Neural cell (in vitro differentiated cells): Measurements from ENCODE around the gene GPT2. TPM values are rescaled to one million over a fixed set of nuclear protein-coding genes. Genes with fewer than 3 reads are reported as not detected.

Experiments used
- H2AFZ ChIP-seq: fragments of 200-600, 300-800 bp; sonication (generic), shearing (Covaris generic); 2 replicates; pipeline ENCODE4 v1.6.0; 2014; ENCODE audit warnings: low read depth, mild to moderate bottlenecking, antibody characterized with exemption, low read length, moderate library complexity
- H3F3A ChIP-seq: fragments of 200-600 bp; shearing (Covaris generic); 2 replicates; pipeline ENCODE4 v1.6.1; 2016; ENCODE audit warnings: mild to moderate bottlenecking, moderate library complexity, mixed read lengths, antibody characterized with exemption, low read length; ENCODE audit not compliant: insufficient read depth, poor library complexity, severe bottlenecking
- H3K27ac ChIP-seq: fragments of 200-600, 300-800 bp; sonication (generic), shearing (Covaris generic); 2 replicates; pipeline ENCODE4 v1.5.1; 2014; ENCODE audit warnings: mild to moderate bottlenecking, low read length, moderate library complexity
- H3K27me3 ChIP-seq: fragments of 300-800, 200-600 bp; sonication (generic), shearing (Covaris generic); 2 replicates; pipeline ENCODE4 v1.6.0; 2014; ENCODE audit warnings: mild to moderate bottlenecking, low read depth, low read length, moderate library complexity; ENCODE audit not compliant: insufficient read depth
- H3K36me3 ChIP-seq: fragments of 300-800, 200-600 bp; sonication (generic), shearing (Covaris generic); 2 replicates; pipeline ENCODE4 v1.5.1; 2014; ENCODE audit warnings: mild to moderate bottlenecking, antibody characterized with exemption, low read length, moderate library complexity; ENCODE audit not compliant: insufficient read depth
- H3K4me2 ChIP-seq: fragments of 300-800, 200-600 bp; sonication (generic), shearing (Covaris generic); 2 replicates; pipeline ENCODE4 v1.6.0; 2014; ENCODE audit warnings: mild to moderate bottlenecking, low read length
- H3K4me3 ChIP-seq: fragments of 300-800, 200-600 bp; sonication (generic), shearing (Covaris generic); 2 replicates; pipeline ENCODE4 v1.5.1; 2014; ENCODE audit warnings: mild to moderate bottlenecking, low read length, moderate library complexity
- H3K79me2 ChIP-seq: fragments of 200-600 bp; shearing (Covaris generic); replicated peaks from 2 replicates; pipeline ENCODE4 v1.6.0; 2014; ENCODE audit warnings: mild to moderate bottlenecking, low read length, moderate library complexity; ENCODE audit not compliant: insufficient read depth
- H3K9ac ChIP-seq: fragments of 300-800, 200-600 bp; sonication (generic), shearing (Covaris generic); 2 replicates; pipeline ENCODE4 v1.6.1; 2016; ENCODE audit warnings: mild to moderate bottlenecking, low read length, mixed read lengths
- H3K9me2 ChIP-seq: fragments of 200-600 bp; shearing (Covaris generic); 2 replicates; pipeline ENCODE4 v1.6.1; 2016; ENCODE audit warnings: mild to moderate bottlenecking, low read length, mixed read lengths; ENCODE audit not compliant: insufficient read depth
- H3K9me3 ChIP-seq: fragments of 200-600, 300-800 bp; sonication (generic), shearing (Covaris generic); 2 replicates; pipeline ENCODE4 v1.6.1; 2016; ENCODE audit warnings: mild to moderate bottlenecking, mixed run types, low read length, moderate library complexity, mixed read lengths
- H4K20me1 ChIP-seq: fragments of 200-600 bp; shearing (Covaris generic); 2 replicates; pipeline ENCODE4 v1.6.1; 2016; ENCODE audit warnings: mild to moderate bottlenecking, mixed run types; ENCODE audit not compliant: insufficient read depth
- EP300 ChIP-seq: fragments of 450-650 bp; conservative IDR thresholded peaks from 2 replicates; pipeline ENCODE4 v1.6.1; 2014; ENCODE audit warnings: antibody characterized with exemption, mild to moderate bottlenecking, moderate library complexity; ENCODE audit not compliant: poor library complexity, severe bottlenecking
- EZH2 ChIP-seq: fragments of 200-600, 300-800 bp; shearing (Covaris generic), sonication (generic); IDR thresholded peaks from 2 replicates; pipeline ENCODE4 v1.6.1; 2014; ENCODE audit warnings: antibody characterized with exemption, low read length, borderline replicate concordance, mild to moderate bottlenecking; ENCODE audit not compliant: insufficient read depth, poor library complexity, severe bottlenecking
- MXI1 ChIP-seq: fragments of 450-650 bp; conservative IDR thresholded peaks from 2 replicates; pipeline ENCODE4 v1.6.1; 2014; ENCODE audit warnings: antibody characterized with exemption, mild to moderate bottlenecking; ENCODE audit not compliant: poor library complexity, severe bottlenecking
- POLR2AphosphoS5 ChIP-seq: IDR thresholded peaks from 2 replicates; pipeline ENCODE4 v1.6.1; 2012
- RAD21 ChIP-seq: fragments of 450-650 bp; conservative IDR thresholded peaks from 2 replicates; pipeline ENCODE4 v1.6.1; 2014; ENCODE audit warnings: antibody characterized with exemption, mild to moderate bottlenecking, moderate library complexity
- REST ChIP-seq: IDR thresholded peaks from 2 replicates; pipeline ENCODE4 v1.6.1; 2012; ENCODE audit warnings: borderline replicate concordance
- SMC3 ChIP-seq: fragments of 450-650 bp; conservative IDR thresholded peaks from 2 replicates; pipeline ENCODE4 v1.6.1; 2014; ENCODE audit warnings: antibody characterized with exemption, mild to moderate bottlenecking, moderate library complexity; ENCODE audit not compliant: poor library complexity
- TAF1 ChIP-seq: IDR thresholded peaks from 2 replicates; pipeline ENCODE4 v1.6.1; 2012; ENCODE audit warnings: low read depth
- polyA plus RNA-seq: library from polyadenylated mRNA; depleted of rRNA; stranded (reverse); fragments of >200 nt; gene quantifications from 2 replicates; pipeline ENCODE4 v1.2.3, GENCODE V29; 2014
- TF ChIP-seq, protein P1 (sequence below): fragments of 450-650 bp; IDR thresholded peaks from 2 replicates; pipeline ENCODE4 v1.5.1; 2014; ENCODE audit warnings: antibody characterized with exemption, mild to moderate bottlenecking, moderate library complexity; ENCODE audit not compliant: poor library complexity, severe bottlenecking

GPT2 gene
- polyA plus RNA-seq, 1 donor from 2014 or later: 23.9 TPM

- no peaks in the 10 kb centered on the region for H3K36me3 ChIP-seq
- no peaks in the 10 kb centered on the region for H3K27me3 ChIP-seq
- no peak overlapping the region for H3K4me2 ChIP-seq
- H3K4me3 ChIP-seq: no peak overlapping the region
- no peaks in the 10 kb centered on the region for H3F3A ChIP-seq
- H3K27ac ChIP-seq: no peak overlapping the region
- H4K20me1 ChIP-seq: no peaks in the 10 kb centered on the region
- H3K9me3 ChIP-seq: no peaks in the 10 kb centered on the region
- H2AFZ ChIP-seq: no peak overlapping the region
- no peaks in the 10 kb centered on the region for H3K79me2 ChIP-seq
- no peak overlapping the region for H3K9ac ChIP-seq
- H3K9me2 ChIP-seq: no peaks in the 10 kb centered on the region
- TF ChIP-seq SMC3: no peak
- TF ChIP-seq RAD21: no peak
- no peak for TF ChIP-seq POLR2AphosphoS5
Observed at GRCh38 chr16:46858151-46858550, 26.0 kb upstream of the GPT2 start.

DNA sequence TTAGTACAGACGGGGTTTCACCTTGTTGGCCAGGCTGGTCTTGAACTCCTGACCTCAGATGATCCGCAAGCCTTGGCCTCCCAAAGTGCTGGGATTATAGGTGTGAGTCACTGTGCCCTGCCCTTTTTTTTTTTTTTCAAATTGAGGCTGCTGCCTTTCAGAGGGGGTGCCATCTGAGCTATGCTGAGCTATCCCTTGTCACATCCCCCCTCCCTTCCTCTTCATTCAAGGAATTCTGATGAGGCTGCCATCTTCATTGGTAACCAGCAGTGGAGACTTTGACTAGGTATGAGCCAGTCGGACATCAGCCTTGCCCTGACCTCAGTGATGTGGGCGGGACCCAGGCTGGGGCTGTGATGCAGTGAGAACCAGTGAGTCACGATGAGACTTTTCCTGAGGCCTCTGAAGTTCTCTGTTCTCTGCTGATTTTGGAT, 24.4 kb upstream of the GPT2 start:
- no peak overlapping the region for H3K4me3 ChIP-seq
- no peak overlapping the region for H3K27ac ChIP-seq
- H3K9me3 ChIP-seq: no peaks in the 10 kb centered on the region
- H3K9me2 ChIP-seq: no peaks in the 10 kb centered on the region
- TF ChIP-seq REST (no peak), EZH2 (no peak)
- H2AFZ ChIP-seq: no peak overlapping the region
- H3K9ac ChIP-seq: no peak overlapping the region
- no peaks in the 10 kb centered on the region for H4K20me1 ChIP-seq
- H3K4me2 ChIP-seq: no peak overlapping the region
- no peaks in the 10 kb centered on the region for H3K79me2 ChIP-seq
- H3K27me3 ChIP-seq: no peaks in the 10 kb centered on the region
- H3K36me3 ChIP-seq: no peaks in the 10 kb centered on the region
- no peaks in the 10 kb centered on the region for H3F3A ChIP-seq

- Histone ChIP-seq H3K27me3 (no peaks in the 10 kb centered on the region), H4K20me1 (no peaks in the 10 kb centered on the region), H3K9me2 (no peaks in the 10 kb centered on the region), H3K9me3 (no peaks in the 10 kb centered on the region), H3K4me3 (no peak overlapping the region), H3K36me3 (no peaks in the 10 kb centered on the region), H3F3A (no peaks in the 10 kb centered on the region), H2AFZ (no peak overlapping the region), H3K79me2 (no peaks in the 10 kb centered on the region), H3K9ac (no peak overlapping the region), H3K4me2 (no peak overlapping the region), H3K27ac (no peak overlapping the region)
- no peak for TF ChIP-seq MXI1
- no peak for TF ChIP-seq EZH2
- TF ChIP-seq RAD21: no peak
- no peak for TF ChIP-seq POLR2AphosphoS5
- no peak for TF ChIP-seq SMC3
- TF ChIP-seq REST: no peak
- no peak for TF ChIP-seq EP300
- TF ChIP-seq, protein P1, sequence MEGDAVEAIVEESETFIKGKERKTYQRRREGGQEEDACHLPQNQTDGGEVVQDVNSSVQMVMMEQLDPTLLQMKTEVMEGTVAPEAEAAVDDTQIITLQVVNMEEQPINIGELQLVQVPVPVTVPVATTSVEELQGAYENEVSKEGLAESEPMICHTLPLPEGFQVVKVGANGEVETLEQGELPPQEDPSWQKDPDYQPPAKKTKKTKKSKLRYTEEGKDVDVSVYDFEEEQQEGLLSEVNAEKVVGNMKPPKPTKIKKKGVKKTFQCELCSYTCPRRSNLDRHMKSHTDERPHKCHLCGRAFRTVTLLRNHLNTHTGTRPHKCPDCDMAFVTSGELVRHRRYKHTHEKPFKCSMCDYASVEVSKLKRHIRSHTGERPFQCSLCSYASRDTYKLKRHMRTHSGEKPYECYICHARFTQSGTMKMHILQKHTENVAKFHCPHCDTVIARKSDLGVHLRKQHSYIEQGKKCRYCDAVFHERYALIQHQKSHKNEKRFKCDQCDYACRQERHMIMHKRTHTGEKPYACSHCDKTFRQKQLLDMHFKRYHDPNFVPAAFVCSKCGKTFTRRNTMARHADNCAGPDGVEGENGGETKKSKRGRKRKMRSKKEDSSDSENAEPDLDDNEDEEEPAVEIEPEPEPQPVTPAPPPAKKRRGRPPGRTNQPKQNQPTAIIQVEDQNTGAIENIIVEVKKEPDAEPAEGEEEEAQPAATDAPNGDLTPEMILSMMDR: no peak
- TF ChIP-seq TAF1: no peak
Observed at GRCh38 chr16:46862555-46863447, 21.4 kb upstream of the GPT2 start.
